ENCODE data around the gene RNU1-3. TPM values are rescaled to one million over a fixed set of nuclear protein-coding genes. Genes with fewer than 3 reads are reported as not detected.
A peak's percentile ranks its signal among the peaks of the same experiment; 100 is the strongest.
"Not testable (repeated sequence)": the region's sequence is repeated elsewhere in the genome, so short reads cannot be mapped to it uniquely, and the experiment has no call there.

The RNU1-3 gene
- total RNA-seq, 2 experiments from 2014 or later: under 0.01 to 1,968 TPM

- TF ChIP-seq CTCF (conservative IDR thresholded peaks at IDR 0.05; ENCODE audit: low read length): peak; percentile 72
- H3K36me3 ChIP-seq (ENCODE audit: insufficient read depth, low read length); H4K20me1 ChIP-seq (ENCODE audit: insufficient read depth, low read length); H3K9me2 ChIP-seq (ENCODE audit: insufficient read depth, low read length); H3K79me2 ChIP-seq (ENCODE audit: insufficient read depth, low read depth, low read length); CTCF ChIA-PET (ENCODE audit: unreplicated experiment); H3K9me3 ChIP-seq (ENCODE audit: low read length): not testable (repeated sequence)
- H3K4me3 ChIP-seq (ENCODE audit: low read depth, low read length, poor library complexity, severe bottlenecking): peak overlapping the region; percentile 71
- H3K4me2 ChIP-seq (ENCODE audit: low read length): peak overlapping the region; percentile 77
- H2AFZ ChIP-seq (ENCODE audit: low read length): peak overlapping the region; percentile 82
- peaks cover 26% of the 10 kb centered on the region for H3K4me1 ChIP-seq (ENCODE audit: insufficient read depth, low read length, poor library complexity, severe bottlenecking)
- BruUV-seq (replicated peaks): TSS peak; percentile 99
- intact Hi-C loops (cut with micrococcal nuclease; ENCODE audit: unreplicated experiment): loop anchor here (2.0 kb wide), 2 partner anchors 32 to 40 kb away; partner anchors contain the start of gene NBPF1
- DNase-seq (ENCODE audit: low spot score): peak; percentile 99
- POLR2A ChIA-PET: interaction anchor here (0.5 to 1.0 kb wide), 2 partner anchors 145 to 255 kb away, joined by 3 to 5 read pairs; no protein-coding TSS in a partner anchor
- H3K27ac ChIP-seq (ENCODE audit: low read depth, low read length, poor library complexity, severe bottlenecking): peak overlapping the region; percentile 38
Observed at GRCh38 chr1:16644482-16645270, 22.1 kb downstream of the RNU1-3 start.

GRCh38 chr1:16644193-16644481 lies 22.6 kb downstream of the RNU1-3 start:
- no peaks in the 10 kb centered on the region for H4K20me1 ChIP-seq (ENCODE audit: insufficient read depth, low read length)
- POLR2A ChIA-PET: interaction anchor here (0.5 kb wide), 1 partner anchor 144 kb away, joined by 5 read pairs; no protein-coding TSS in a partner anchor
- no peaks in the 10 kb centered on the region for H3K9me2 ChIP-seq (ENCODE audit: insufficient read depth, low read length)
- H3K27ac ChIP-seq (ENCODE audit: low read depth, low read length, poor library complexity, severe bottlenecking): peak overlapping the region; percentile 38
- peaks cover 9% of the 10 kb centered on the region; the same call in 1 of the 2 replicates for H3K79me2 ChIP-seq (ENCODE audit: insufficient read depth, low read depth, low read length)
- H3K4me1 ChIP-seq (ENCODE audit: insufficient read depth, low read length, poor library complexity, severe bottlenecking): peaks cover 26% of the 10 kb centered on the region
- BruUV-seq (replicated peaks): TSS peak; percentile 45
- DNase-seq (ENCODE audit: low spot score): no peak
- no peaks in the 10 kb centered on the region for H3K36me3 ChIP-seq (ENCODE audit: insufficient read depth, low read length)
- H3K4me2 ChIP-seq (ENCODE audit: low read length): peak overlapping the region; percentile 77
- peak overlapping the region; percentile 71 for H3K4me3 ChIP-seq (ENCODE audit: low read depth, low read length, poor library complexity, severe bottlenecking)
- intact Hi-C loops (cut with micrococcal nuclease; ENCODE audit: unreplicated experiment): loop anchor here (2.0 kb wide), 2 partner anchors 31 to 39 kb away; partner anchors contain the start of gene NBPF1
- no peaks in the 10 kb centered on the region for H3K9me3 ChIP-seq (ENCODE audit: low read length)
- CTCF ChIA-PET (ENCODE audit: unreplicated experiment): no interaction called here
- TF ChIP-seq EZH2phosphoT487 (IDR thresholded peaks at IDR 0.05; ENCODE audit: borderline replicate concordance, low read depth, low read length) (no peak), CTCF (conservative IDR thresholded peaks at IDR 0.05; ENCODE audit: low read length) (no peak)
- peak overlapping the region; percentile 82 for H2AFZ ChIP-seq (ENCODE audit: low read length)

GRCh38 chr1:16643476-16644192 lies 23.1 kb downstream of the RNU1-3 start:
- H4K20me1 ChIP-seq (ENCODE audit: insufficient read depth, low read length); H3K9me3 ChIP-seq (ENCODE audit: low read length); BruUV-seq (replicated peaks); H3K79me2 ChIP-seq (ENCODE audit: insufficient read depth, low read depth, low read length); H3K36me3 ChIP-seq (ENCODE audit: insufficient read depth, low read length); H3K9me2 ChIP-seq (ENCODE audit: insufficient read depth, low read length); CTCF ChIA-PET (ENCODE audit: unreplicated experiment): not testable (repeated sequence)
- POLR2A ChIA-PET: interaction anchor here (0.5 kb wide), 1 partner anchor 144 kb away, joined by 5 read pairs; no protein-coding TSS in a partner anchor
- intact Hi-C loops (cut with micrococcal nuclease; ENCODE audit: unreplicated experiment): loop anchor here (2.0 kb wide), 2 partner anchors 31 to 39 kb away; partner anchors contain the start of gene NBPF1
- Histone ChIP-seq H2AFZ (ENCODE audit: low read length) (peak overlapping the region; percentile 82), H3K4me1 (ENCODE audit: insufficient read depth, low read length, poor library complexity, severe bottlenecking) (peaks cover 26% of the 10 kb centered on the region), H3K4me2 (ENCODE audit: low read length) (peak overlapping the region; percentile 77), H3K27ac (ENCODE audit: low read depth, low read length, poor library complexity, severe bottlenecking) (peak overlapping the region; percentile 38), H3K4me3 (ENCODE audit: low read depth, low read length, poor library complexity, severe bottlenecking) (peak overlapping the region; percentile 71)
- DNase-seq (ENCODE audit: low spot score): peak; percentile 42

GRCh38 chr1:16643001-16643411 lies 23.7 kb downstream of the RNU1-3 start:
- H3K9me3 ChIP-seq (ENCODE audit: low read length); H2AFZ ChIP-seq (ENCODE audit: low read length); H4K20me1 ChIP-seq (ENCODE audit: insufficient read depth, low read length); H3K9me2 ChIP-seq (ENCODE audit: insufficient read depth, low read length); intact Hi-C loops (cut with micrococcal nuclease; ENCODE audit: unreplicated experiment); POLR2A ChIA-PET; CTCF ChIA-PET (ENCODE audit: unreplicated experiment); H3K27ac ChIP-seq (ENCODE audit: low read depth, low read length, poor library complexity, severe bottlenecking); H3K36me3 ChIP-seq (ENCODE audit: insufficient read depth, low read length); DNase-seq (ENCODE audit: low spot score); H3K79me2 ChIP-seq (ENCODE audit: insufficient read depth, low read depth, low read length); BruUV-seq (replicated peaks): not testable (repeated sequence)
- H3K4me3 ChIP-seq (ENCODE audit: low read depth, low read length, poor library complexity, severe bottlenecking): peak overlapping the region; percentile 71
- peak overlapping the region; percentile 77 for H3K4me2 ChIP-seq (ENCODE audit: low read length)
- H3K4me1 ChIP-seq (ENCODE audit: insufficient read depth, low read length, poor library complexity, severe bottlenecking): peaks cover 26% of the 10 kb centered on the region

All from OCI-LY7 (cell line).